PFSK-1 (cell line): ENCODE results near the gene ALPI.

ENCODE experiments used
- FOXP2 ChIP-seq: optimal IDR thresholded peaks from 2 replicates; pipeline ENCODE3; 2011; ENCODE audit warnings: borderline replicate concordance, control low read depth, inconsistent platforms; ENCODE audit not compliant: insufficient read depth; ENCODE audit errors: extremely low read length, extremely low read depth
- POLR2AphosphoS5 ChIP-seq: IDR thresholded peaks from 2 replicates; pipeline ENCODE4 v1.6.1; 2012; ENCODE audit warnings: low read depth, mild to moderate bottlenecking, control low read depth, low read length, moderate library complexity
- SIN3A ChIP-seq: IDR thresholded peaks from 2 replicates; pipeline ENCODE4 v1.6.1; 2012; ENCODE audit warnings: mild to moderate bottlenecking, low read length, moderate library complexity, borderline replicate concordance; ENCODE audit not compliant: insufficient read depth
- TAF1 ChIP-seq: IDR thresholded peaks from 2 replicates; pipeline ENCODE4 v1.6.1; 2012; ENCODE audit warnings: low read length, control low read depth, borderline replicate concordance; ENCODE audit not compliant: insufficient read depth
- TF ChIP-seq, protein P1 (sequence below), 2 experiments: IDR thresholded peaks; 2 replicates each; pipeline versions ENCODE4 v1.6.1 to v1.8.0; 2011 to 2012; ENCODE audit warnings: low read depth in 2 of 2, low read length in 2 of 2, control low read depth in 1 of 2, inconsistent platforms in 1 of 2, mild to moderate bottlenecking in 1 of 2, moderate library complexity in 1 of 2; ENCODE audit not compliant: insufficient read depth in 1 of 2

Gene ALPI

DNA sequence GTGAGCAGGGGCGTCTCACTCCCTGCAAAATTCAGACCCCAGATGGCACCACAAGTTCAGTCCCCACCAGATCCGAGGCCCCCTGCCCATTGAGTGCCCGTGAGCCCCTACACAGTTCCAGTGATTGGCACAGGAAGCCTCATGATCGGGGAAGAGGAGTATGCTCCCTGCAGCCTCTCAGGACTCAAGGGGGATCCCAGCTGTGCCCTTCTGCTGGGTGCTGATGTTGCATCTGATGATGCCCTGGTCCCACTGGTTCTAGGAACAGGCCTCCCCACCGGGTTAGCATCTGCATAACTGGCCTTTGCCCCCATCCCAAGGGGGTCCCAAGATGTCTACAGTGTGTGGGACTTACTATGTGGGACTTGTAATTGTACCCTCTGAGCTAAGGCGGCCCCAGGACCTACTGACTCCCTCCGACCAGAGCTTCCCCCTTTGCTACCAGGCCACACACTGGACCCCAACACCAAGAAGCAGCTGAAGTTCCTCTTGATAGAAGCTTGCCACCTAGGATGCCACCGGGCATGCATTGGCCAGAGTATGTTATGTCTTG, 40.7 kb upstream of the ALPI start:
- no peak for TF ChIP-seq TAF1
- TF ChIP-seq, protein P1, sequence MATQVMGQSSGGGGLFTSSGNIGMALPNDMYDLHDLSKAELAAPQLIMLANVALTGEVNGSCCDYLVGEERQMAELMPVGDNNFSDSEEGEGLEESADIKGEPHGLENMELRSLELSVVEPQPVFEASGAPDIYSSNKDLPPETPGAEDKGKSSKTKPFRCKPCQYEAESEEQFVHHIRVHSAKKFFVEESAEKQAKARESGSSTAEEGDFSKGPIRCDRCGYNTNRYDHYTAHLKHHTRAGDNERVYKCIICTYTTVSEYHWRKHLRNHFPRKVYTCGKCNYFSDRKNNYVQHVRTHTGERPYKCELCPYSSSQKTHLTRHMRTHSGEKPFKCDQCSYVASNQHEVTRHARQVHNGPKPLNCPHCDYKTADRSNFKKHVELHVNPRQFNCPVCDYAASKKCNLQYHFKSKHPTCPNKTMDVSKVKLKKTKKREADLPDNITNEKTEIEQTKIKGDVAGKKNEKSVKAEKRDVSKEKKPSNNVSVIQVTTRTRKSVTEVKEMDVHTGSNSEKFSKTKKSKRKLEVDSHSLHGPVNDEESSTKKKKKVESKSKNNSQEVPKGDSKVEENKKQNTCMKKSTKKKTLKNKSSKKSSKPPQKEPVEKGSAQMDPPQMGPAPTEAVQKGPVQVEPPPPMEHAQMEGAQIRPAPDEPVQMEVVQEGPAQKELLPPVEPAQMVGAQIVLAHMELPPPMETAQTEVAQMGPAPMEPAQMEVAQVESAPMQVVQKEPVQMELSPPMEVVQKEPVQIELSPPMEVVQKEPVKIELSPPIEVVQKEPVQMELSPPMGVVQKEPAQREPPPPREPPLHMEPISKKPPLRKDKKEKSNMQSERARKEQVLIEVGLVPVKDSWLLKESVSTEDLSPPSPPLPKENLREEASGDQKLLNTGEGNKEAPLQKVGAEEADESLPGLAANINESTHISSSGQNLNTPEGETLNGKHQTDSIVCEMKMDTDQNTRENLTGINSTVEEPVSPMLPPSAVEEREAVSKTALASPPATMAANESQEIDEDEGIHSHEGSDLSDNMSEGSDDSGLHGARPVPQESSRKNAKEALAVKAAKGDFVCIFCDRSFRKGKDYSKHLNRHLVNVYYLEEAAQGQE (IDR thresholded peaks at IDR 0.05; ENCODE audit: insufficient read depth in 1 of 2, low read depth in 2 of 2, low read length in 2 of 2) = no peak
- TF ChIP-seq POLR2AphosphoS5 = no peak
- no peak for TF ChIP-seq SIN3A
- no peak for TF ChIP-seq FOXP2

DNA sequence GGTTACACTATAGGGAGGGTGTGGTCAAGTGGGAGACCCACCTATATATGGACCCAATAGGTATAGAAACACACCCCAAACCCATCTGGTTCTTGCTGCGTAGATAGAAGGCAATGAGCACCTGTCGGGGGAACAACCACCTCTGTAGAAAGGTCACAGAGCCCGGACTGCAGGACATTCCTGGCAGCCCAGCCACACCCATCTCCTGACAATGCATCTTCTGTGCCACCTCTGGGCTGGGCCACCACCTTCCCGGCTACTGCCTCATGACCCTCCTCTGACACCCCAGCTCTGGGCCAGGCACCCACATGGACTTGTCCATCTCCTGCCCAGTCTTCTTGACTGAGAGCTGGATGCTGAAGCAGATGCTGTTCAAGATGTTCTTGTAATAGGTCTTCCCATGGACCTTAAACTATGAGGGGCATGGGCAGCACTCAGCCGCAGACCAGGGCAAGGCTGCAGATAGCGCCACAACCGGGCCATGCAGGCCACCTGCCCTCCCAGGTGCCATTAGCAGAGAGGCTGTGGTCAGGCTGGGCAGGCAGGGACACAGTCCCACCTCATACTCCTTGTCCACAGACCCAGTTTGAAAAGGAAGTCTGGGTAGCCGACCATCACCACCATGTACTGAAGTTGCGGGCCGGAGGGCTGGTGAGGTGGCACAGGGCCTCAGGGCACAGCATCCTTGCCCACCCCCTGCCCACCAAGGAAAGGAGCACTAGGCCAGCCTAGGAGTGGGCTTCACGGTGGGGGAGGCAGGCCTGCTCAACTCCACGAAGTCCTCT, 40.0 kb upstream of the ALPI start:
- TF ChIP-seq POLR2AphosphoS5 = no peak
- no peak for TF ChIP-seq FOXP2
- TF ChIP-seq TAF1 = no peak
- TF ChIP-seq SIN3A = no peak
- TF ChIP-seq, protein P1 (IDR thresholded peaks at IDR 0.05; ENCODE audit: insufficient read depth in 1 of 2, low read depth in 2 of 2, low read length in 2 of 2) = no peak

DNA sequence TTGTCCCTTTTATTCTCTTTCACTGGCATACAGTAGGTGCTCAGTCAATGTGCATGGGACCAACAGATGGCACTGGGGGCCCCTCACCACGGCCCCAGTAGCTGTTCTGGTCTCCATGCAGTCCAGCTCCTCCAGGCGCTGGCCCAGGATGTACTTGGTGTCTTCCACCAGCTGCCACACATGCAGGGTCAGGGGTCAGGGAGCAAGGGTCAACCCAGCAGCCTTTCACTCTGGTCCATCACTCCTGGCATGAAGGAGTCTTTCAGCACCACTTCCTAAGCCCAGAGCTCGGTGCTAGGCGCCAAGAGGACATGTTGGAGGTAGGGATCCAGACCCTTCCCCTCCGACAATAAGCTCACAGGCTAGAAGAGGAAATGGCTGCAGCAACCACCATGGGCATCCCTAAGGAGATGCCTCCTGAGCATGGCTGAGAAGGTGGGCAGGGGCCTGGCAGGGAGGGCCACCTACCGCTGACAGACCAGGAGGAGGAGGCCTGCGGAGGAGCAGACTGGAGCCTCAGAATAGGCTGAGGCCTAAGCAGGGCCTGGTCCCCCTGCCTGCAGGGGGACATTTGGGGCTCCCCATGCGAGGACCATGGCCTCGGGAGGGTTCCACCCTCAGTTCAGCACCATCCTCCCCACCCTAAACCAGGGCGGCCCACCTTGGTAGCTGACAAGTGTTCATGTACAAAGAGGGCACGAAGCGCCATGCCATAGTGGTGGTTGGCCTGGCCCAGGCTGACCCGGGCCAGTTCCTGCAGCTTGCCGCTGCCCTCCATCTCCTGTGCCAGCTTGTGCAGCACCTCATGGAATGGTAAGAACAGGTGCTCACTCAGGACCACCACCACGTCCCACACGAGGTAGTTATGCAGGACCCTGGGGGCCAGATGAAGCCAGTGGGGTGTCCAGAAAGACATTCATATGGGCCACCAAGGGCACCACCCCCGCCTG, 39.2 kb upstream of the ALPI start:
- TF ChIP-seq SIN3A (no peak), POLR2AphosphoS5 (no peak), TAF1 (no peak), FOXP2 (no peak)
- TF ChIP-seq, protein P1 (IDR thresholded peaks at IDR 0.05; ENCODE audit: insufficient read depth in 1 of 2, low read depth in 2 of 2, low read length in 2 of 2) = no peak

DNA sequence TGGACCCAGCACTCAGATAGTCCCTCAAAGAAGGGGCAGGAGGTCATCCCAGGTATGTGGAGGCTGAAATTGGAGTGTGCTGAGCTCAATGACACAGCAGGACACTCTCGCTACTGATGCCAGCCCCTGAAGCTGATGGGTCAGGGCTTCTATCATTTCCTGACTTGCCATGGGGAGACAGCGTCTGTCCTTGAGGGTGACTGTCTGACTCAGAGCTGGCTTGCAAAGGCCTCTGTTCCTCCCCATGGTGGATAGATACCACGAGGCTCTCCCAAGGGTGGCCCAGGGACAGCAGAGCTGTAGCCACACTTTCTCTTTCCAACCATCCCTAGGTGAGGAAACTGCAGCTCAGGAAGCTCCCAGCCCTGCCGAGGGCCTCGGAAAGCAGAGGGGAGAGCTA, 38.5 kb upstream of the ALPI start:
- TF ChIP-seq POLR2AphosphoS5 = no peak
- TF ChIP-seq TAF1 = no peak
- TF ChIP-seq SIN3A = no peak
- no peak for TF ChIP-seq FOXP2
- TF ChIP-seq, protein P1 (IDR thresholded peaks at IDR 0.05; ENCODE audit: insufficient read depth in 1 of 2, low read depth in 2 of 2, low read length in 2 of 2) = no peak
